HepG2 (cell line): ENCODE data around the gene SMAD6. TPM values are rescaled to one million over a fixed set of nuclear protein-coding genes. Genes with fewer than 3 reads are reported as not detected.

Experiments used
- ATM ChIP-seq: fragments of 450-650 bp; IDR thresholded peaks from 2 replicates; pipeline ENCODE4 v1.7.1; 2017; ENCODE audit warnings: mild to moderate bottlenecking, borderline replicate concordance
- DR1 ChIP-seq: sonication (generic); formaldehyde crosslinking; IDR thresholded peaks from 2 replicates; pipeline ENCODE4 v1.8.0; 2021; ENCODE audit warnings: mild to moderate bottlenecking, missing genetic modification reagents, inconsistent platforms
- FOXA3 ChIP-seq: IDR thresholded peaks from 2 replicates; pipeline ENCODE4 v1.6.1; 2016; ENCODE audit warnings: missing genetic modification reagents, missing compliant biosample characterization
- FOXO4 ChIP-seq: sonication (generic); formaldehyde crosslinking; conservative IDR thresholded peaks from 2 replicates; pipeline ENCODE4 v1.8.1; 2023; ENCODE audit warnings: missing genetic modification reagents
- ISL2 ChIP-seq: sonication (generic); formaldehyde crosslinking; IDR thresholded peaks from 2 replicates; pipeline ENCODE4 v1.5.0; 2020; ENCODE audit warnings: missing genetic modification reagents
- PHF20 ChIP-seq: sonication (generic); formaldehyde crosslinking; IDR thresholded peaks from 2 replicates; pipeline ENCODE4 v1.5.0; 2020; ENCODE audit warnings: mild to moderate bottlenecking, missing genetic modification reagents
- SALL1 ChIP-seq: sonication (generic); formaldehyde crosslinking; IDR thresholded peaks from 2 replicates; pipeline ENCODE4 v1.8.0; 2022; ENCODE audit warnings: mild to moderate bottlenecking, missing genetic modification reagents
- SAP130 ChIP-seq: IDR thresholded peaks from 2 replicates; pipeline ENCODE4 v1.6.1; 2016; ENCODE audit warnings: low read depth
- TBL1XR1 ChIP-seq: fragments of 150-350 bp; IDR thresholded peaks from 2 replicates; pipeline ENCODE4 v1.6.1; 2014; ENCODE audit warnings: borderline replicate concordance, low read length; ENCODE audit not compliant: partially characterized antibody
- THAP11 ChIP-seq: IDR thresholded peaks from 2 replicates; pipeline ENCODE4 v1.6.1; 2016; ENCODE audit warnings: missing biosample characterization, missing genetic modification reagents
- TOPORS ChIP-seq: sonication (generic); formaldehyde crosslinking; IDR thresholded peaks from 2 replicates; pipeline ENCODE4 v1.8.0; 2023; ENCODE audit warnings: mild to moderate bottlenecking, missing genetic modification reagents
- ZBTB34 ChIP-seq: sonication (generic); formaldehyde crosslinking; IDR thresholded peaks from 2 replicates; pipeline ENCODE4 v1.8.0; 2022; ENCODE audit warnings: mild to moderate bottlenecking, missing genetic modification reagents
- ZBTB4 ChIP-seq: sonication (generic); formaldehyde crosslinking; IDR thresholded peaks from 2 replicates; pipeline ENCODE4 v1.4.0; 2020; ENCODE audit warnings: missing genetic modification reagents, mild to moderate bottlenecking, borderline replicate concordance
- ZBTB8A ChIP-seq: sonication (generic); formaldehyde crosslinking; IDR thresholded peaks from 2 replicates; pipeline ENCODE4 v1.4.0; 2020; ENCODE audit warnings: mild to moderate bottlenecking, low read depth, missing genetic modification reagents, borderline replicate concordance
- ZNF263 ChIP-seq: sonication (generic); formaldehyde crosslinking; IDR thresholded peaks from 2 replicates; pipeline ENCODE4 v1.4.0; 2020; ENCODE audit warnings: missing genetic modification reagents
- ZNF292 ChIP-seq: sonication (generic); formaldehyde crosslinking; IDR thresholded peaks from 2 replicates; pipeline ENCODE4 v1.8.1; 2022; ENCODE audit warnings: mild to moderate bottlenecking, low read depth, missing genetic modification reagents, borderline replicate concordance
- ZNF331 ChIP-seq: sonication (generic); formaldehyde crosslinking; IDR thresholded peaks from 2 replicates; pipeline ENCODE4 v1.4.0; 2020; ENCODE audit warnings: missing genetic modification reagents
- ZNF605 ChIP-seq: sonication (generic); formaldehyde crosslinking; IDR thresholded peaks from 2 replicates; pipeline ENCODE4 v1.8.0; 2022; ENCODE audit warnings: mild to moderate bottlenecking, missing genetic modification reagents
- ZNF614 ChIP-seq: IDR thresholded peaks from 2 replicates; pipeline ENCODE4 v1.6.1; 2018; ENCODE audit warnings: missing biosample characterization, missing genetic modification reagents, inconsistent platforms, borderline replicate concordance
- ZSCAN31 ChIP-seq: sonication (generic); formaldehyde crosslinking; IDR thresholded peaks from 2 replicates; pipeline ENCODE4 v1.5.0; 2020; ENCODE audit warnings: low read depth, mild to moderate bottlenecking, missing genetic modification reagents
- polyA plus RNA-seq, 8 experiments: library from polyadenylated mRNA; depleted of rRNA in 3 of 8; stranded (reverse) in 7 of 8; unstranded in 1 of 8; fragments of >200 nt; fragmentation: Illumina TruSeq in 4 of 8; extraction: Trizol in 4 of 8; gene quantifications; 2 replicates each; pipeline versions ENCODE4 v1.2.1 to v1.2.3, GENCODE V29; 2011 to 2016; ENCODE audit warnings: low read depth in 4 of 8, missing spikeins in 1 of 8, mixed read lengths in 1 of 8; ENCODE audit not compliant: insufficient read depth in 1 of 8
- total RNA-seq, 5 experiments: library from RNA; depleted of rRNA; stranded (reverse); fragments of >200 nt; fragmentation: Illumina TruSeq; extraction: Trizol; gene quantifications; 2 replicates each; pipeline ENCODE4 v1.2.3, GENCODE V29; 2016; ENCODE audit warnings: low read depth in 1 of 5
- TF ChIP-seq, protein P1 (sequence below): sonication (generic); formaldehyde crosslinking; IDR thresholded peaks from 2 replicates; pipeline ENCODE4 v1.5.0; 2020; ENCODE audit warnings: mild to moderate bottlenecking, low read depth, missing genetic modification reagents, borderline replicate concordance

Gene SMAD6
- total and polyA plus RNA-seq, 2 of the 13 experiments (the other 11 are each of a cell fraction or from before 2014, with no cell fraction given): 3.3 to 4.4 TPM

- no peak for TF ChIP-seq FOXO4 (CRISPR knock-in tag)
- no peak for TF ChIP-seq ZBTB4 (CRISPR knock-in tag)
- no peak for TF ChIP-seq TBL1XR1
- peak; percentile 70 for TF ChIP-seq SALL1 (CRISPR knock-in tag)
- TF ChIP-seq ZBTB8A (CRISPR knock-in tag): no peak
- TF ChIP-seq, protein P1, sequence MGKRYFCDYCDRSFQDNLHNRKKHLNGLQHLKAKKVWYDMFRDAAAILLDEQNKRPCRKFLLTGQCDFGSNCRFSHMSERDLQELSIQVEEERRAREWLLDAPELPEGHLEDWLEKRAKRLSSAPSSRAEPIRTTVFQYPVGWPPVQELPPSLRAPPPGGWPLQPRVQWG (CRISPR knock-in tag): no peak
- 0 out of 2 replicates have a peak, but pooled peaks have one; percentile 43 for TF ChIP-seq ZNF263 (CRISPR knock-in tag)
- peak; percentile 80 for TF ChIP-seq ZNF614
- TF ChIP-seq THAP11: peak; percentile 43; the same call in 1 of the 2 replicates
- TF ChIP-seq SAP130 (CRISPR knock-in tag): peak; percentile 62
- TF ChIP-seq ZSCAN31 (CRISPR knock-in tag): no peak
- TF ChIP-seq FOXA3 (CRISPR knock-in tag): no peak
- TF ChIP-seq ISL2 (CRISPR knock-in tag): peak; percentile 36; the same call in 1 of the 2 replicates
- 0 out of 2 replicates have a peak, but pooled peaks have one; percentile 37 for TF ChIP-seq ZNF292 (CRISPR knock-in tag)
- TF ChIP-seq ATM: no peak
- TF ChIP-seq PHF20 (CRISPR knock-in tag): no peak
- 0 out of 2 replicates have a peak, but pooled peaks have one; percentile 39 for TF ChIP-seq ZBTB34 (CRISPR knock-in tag)
- peak; percentile 83 for TF ChIP-seq ZNF331
- 0 out of 2 replicates have a peak, but pooled peaks have one; percentile 29 for TF ChIP-seq TOPORS (CRISPR knock-in tag)
- no peak for TF ChIP-seq DR1 (CRISPR knock-in tag)
- TF ChIP-seq ZNF605 (CRISPR knock-in tag): 0 out of 2 replicates have a peak, but pooled peaks have one; percentile 37
Observed at GRCh38 chr15:66774001-66774814, 72.2 kb downstream of the SMAD6 start (continued).
